ENCODE measurements around the gene LRRC7. TPM values are rescaled to one million over a fixed set of nuclear protein-coding genes. Genes with fewer than 3 reads are reported as not detected.

LRRC7 gene
- polyA plus RNA-seq, 1 of the 3 experiments (the other 2 are of a cell fraction) = 0.02 TPM

- Histone ChIP-seq H2AFZ (ENCODE audit: low read depth) (no peak overlapping the region), H3K27me3 (ENCODE audit: insufficient read depth) (no peaks in the 10 kb centered on the region), H3K9me3 (no peaks in the 10 kb centered on the region), H3K4me1 (ENCODE audit: control insufficient read depth in 1 of 2, insufficient read depth in 2 of 2, low read depth in 1 of 2, low read length in 1 of 2) (no peaks in the 10 kb centered on the region; a peak in 1 of 4 replicates), H3K79me2 (ENCODE audit: insufficient read depth) (no peaks in the 10 kb centered on the region), H3F3A (replicated peaks; ENCODE audit: insufficient read depth) (no peaks in the 10 kb centered on the region), H3K9ac (no peak overlapping the region), H3K4me2 (no peak overlapping the region), H4K20me1 (ENCODE audit: insufficient read depth) (no peaks in the 10 kb centered on the region), H3K9me2 (no peaks in the 10 kb centered on the region), H3K4me3 (ENCODE audit: low read depth in 2 of 2, low read length in 1 of 2) (no peak overlapping the region), H3K27ac (ENCODE audit: low read depth in 2 of 2, low read length in 1 of 2) (no peak overlapping the region), H3K36me3 (replicated peaks in 1 of 2; ENCODE audit: control insufficient read depth in 1 of 2, insufficient read depth in 2 of 2, low read length in 1 of 2) (no peaks in the 10 kb centered on the region)
- TF ChIP-seq GABPA (IDR thresholded peaks at IDR 0.05; ENCODE audit: low read depth) = no peak
- no peak for TF ChIP-seq FOXM1 (IDR thresholded peaks at IDR 0.05; ENCODE audit: low read depth)
- no peak for TF ChIP-seq EZH2phosphoT487 (IDR thresholded peaks at IDR 0.05; ENCODE audit: borderline replicate concordance, low read depth)
- TF ChIP-seq EP300 (IDR thresholded peaks at IDR 0.05; ENCODE audit: borderline replicate concordance in 1 of 2, low read depth in 1 of 2, low read length in 1 of 2) = no peak
- ChIA-PET POLR2A (no interaction called here), CTCF (no interaction called here)
- DNase-seq = no peak
- WGBS (ENCODE audit: low lambda C conversion rate) = 69% methylated on average over 2 of the region's 2 CpGs
Measured at GRCh38 chr1:69679965-69680364, 112.2 kb downstream of the LRRC7 start.

GRCh38 chr1:69686367-69686984, 118.8 kb downstream of the LRRC7 start:
- no peaks in the 10 kb centered on the region for H3F3A ChIP-seq (replicated peaks; ENCODE audit: insufficient read depth)
- ChIA-PET POLR2A (no interaction called here), CTCF (no interaction called here)
- no peaks in the 10 kb centered on the region for H3K27me3 ChIP-seq (ENCODE audit: insufficient read depth)
- WGBS (ENCODE audit: low lambda C conversion rate) = 75% methylated on average over 1 of the region's 1 CpG
- DNase-seq = no peak
- H3K4me3 ChIP-seq (ENCODE audit: low read depth in 2 of 2, low read length in 1 of 2) = no peak overlapping the region
- H3K9ac ChIP-seq = no peak overlapping the region
- H3K79me2 ChIP-seq (ENCODE audit: insufficient read depth) = no peaks in the 10 kb centered on the region
- H3K9me2 ChIP-seq = no peaks in the 10 kb centered on the region
- H3K36me3 ChIP-seq (replicated peaks in 1 of 2; ENCODE audit: control insufficient read depth in 1 of 2, insufficient read depth in 2 of 2, low read length in 1 of 2) = no peaks in the 10 kb centered on the region
- H3K4me2 ChIP-seq = no peak overlapping the region
- TF ChIP-seq CTCF (IDR thresholded peaks at IDR 0.05) = no peak
- TF ChIP-seq USF1 (IDR thresholded peaks at IDR 0.05; ENCODE audit: borderline replicate concordance, low read depth) = no peak
- no peak for TF ChIP-seq EZH2phosphoT487 (IDR thresholded peaks at IDR 0.05; ENCODE audit: borderline replicate concordance, low read depth)
- TF ChIP-seq GATA2 (CRISPR knock-in tag; IDR thresholded peaks at IDR 0.05) = no peak
- no peaks in the 10 kb centered on the region; the same call in 1 of the 2 replicates for H3K9me3 ChIP-seq
- H3K27ac ChIP-seq (ENCODE audit: low read depth in 2 of 2, low read length in 1 of 2) = no peak overlapping the region
- no peak overlapping the region for H2AFZ ChIP-seq (ENCODE audit: low read depth)
- H4K20me1 ChIP-seq (ENCODE audit: insufficient read depth) = no peaks in the 10 kb centered on the region
- peaks cover 0 to 9% of the 10 kb centered on the region in 2 experiments; a peak in 2 of 4 replicates for H3K4me1 ChIP-seq (ENCODE audit: control insufficient read depth in 1 of 2, insufficient read depth in 2 of 2, low read depth in 1 of 2, low read length in 1 of 2)

GRCh38 chr1:69688193-69688592, 120.5 kb downstream of the LRRC7 start:
- ChIA-PET POLR2A (no interaction called here), CTCF (no interaction called here)
- Histone ChIP-seq H3K4me1 (ENCODE audit: control insufficient read depth in 1 of 2, insufficient read depth in 2 of 2, low read depth in 1 of 2, low read length in 1 of 2) (peaks cover 0 to 10% of the 10 kb centered on the region in 2 experiments; a peak in 2 of 4 replicates), H3F3A (replicated peaks; ENCODE audit: insufficient read depth) (no peaks in the 10 kb centered on the region), H3K9ac (no peak overlapping the region), H3K4me3 (ENCODE audit: low read depth in 2 of 2, low read length in 1 of 2) (no peak overlapping the region), H4K20me1 (ENCODE audit: insufficient read depth) (no peaks in the 10 kb centered on the region), H3K9me2 (no peaks in the 10 kb centered on the region), H3K9me3 (no peaks in the 10 kb centered on the region; the same call in 1 of the 2 replicates), H3K27me3 (ENCODE audit: insufficient read depth) (no peaks in the 10 kb centered on the region), H3K27ac (ENCODE audit: low read depth in 2 of 2, low read length in 1 of 2) (no peak overlapping the region), H2AFZ (ENCODE audit: low read depth) (no peak overlapping the region), H3K36me3 (replicated peaks in 1 of 2; ENCODE audit: control insufficient read depth in 1 of 2, insufficient read depth in 2 of 2, low read length in 1 of 2) (no peaks in the 10 kb centered on the region), H3K79me2 (ENCODE audit: insufficient read depth) (no peaks in the 10 kb centered on the region), H3K4me2 (no peak overlapping the region)
- WGBS (ENCODE audit: low lambda C conversion rate) = 26% methylated on average over 2 of the region's 2 CpGs
- DNase-seq = no peak
- TF ChIP-seq NFIC (IDR thresholded peaks at IDR 0.05; ENCODE audit: borderline replicate concordance) = no peak
- TF ChIP-seq USF1 (IDR thresholded peaks at IDR 0.05; ENCODE audit: borderline replicate concordance, low read depth) = no peak
- TF ChIP-seq GABPA (IDR thresholded peaks at IDR 0.05; ENCODE audit: low read depth) = no peak
- no peak for TF ChIP-seq CHD2 (IDR thresholded peaks at IDR 0.05; ENCODE audit: low read length, partially characterized antibody)
- no peak for TF ChIP-seq PBX3 (IDR thresholded peaks at IDR 0.05)
- TF ChIP-seq YY1 (IDR thresholded peaks at IDR 0.05; ENCODE audit: low read depth) = no peak
- no peak for TF ChIP-seq MEF2A (IDR thresholded peaks at IDR 0.05; ENCODE audit: borderline replicate concordance, low read depth)
- no peak for TF ChIP-seq RCOR1 (IDR thresholded peaks at IDR 0.05; ENCODE audit: low read length)
- TF ChIP-seq EZH2phosphoT487 (IDR thresholded peaks at IDR 0.05; ENCODE audit: borderline replicate concordance, low read depth) = no peak
- TF ChIP-seq TCF12 (IDR thresholded peaks at IDR 0.05) = no peak
- TF ChIP-seq FOSL2 (IDR thresholded peaks at IDR 0.05; ENCODE audit: borderline replicate concordance, low read depth) = no peak

Measured in SK-N-SH (cell line).